ENCODE results near the gene ZSCAN5A.
"Not testable (repeated sequence)": the region's sequence is repeated elsewhere in the genome, so short reads cannot be mapped to it uniquely, and the experiment has no call there.

The ZSCAN5A gene

DNA sequence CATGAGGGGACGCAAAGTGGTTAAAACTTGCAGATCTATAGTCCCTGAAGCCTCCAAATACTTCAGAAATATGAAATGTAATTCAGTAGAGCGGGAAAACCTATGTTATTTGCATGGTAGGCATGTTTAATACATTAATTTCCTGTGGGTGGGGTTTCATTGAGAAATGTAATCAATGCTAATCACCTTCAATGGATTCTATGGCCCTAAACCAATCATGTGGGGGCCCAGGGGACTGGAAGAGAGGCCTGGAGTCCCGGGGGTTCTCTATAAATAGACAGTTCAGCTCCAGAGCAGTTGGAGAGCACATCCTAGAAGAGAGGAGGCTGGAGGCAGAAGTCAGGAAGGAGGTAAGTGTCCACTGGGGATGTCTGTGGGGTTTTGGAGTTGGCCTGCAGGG, 112.7 kb downstream of the ZSCAN5A start, which contains the start of gene ZSCAN5C:
Gene ZSCAN5C, plus strand, starts transcription at position 301 of the 400 bp plus-strand sequence. CDS start 3,641 bp downstream, outside the sequence.
- no peak within 1 kb of the TSS for H3K27ac ChIP-seq
- no peak within 1 kb of the TSS for H2AFZ ChIP-seq
- H3K9ac ChIP-seq: no peak within 1 kb of the TSS
- H3K4me1 ChIP-seq: no peaks in the 10 kb centered on the region
- H3K4me2 ChIP-seq (ENCODE audit: low read length): no peak within 1 kb of the TSS
- no peaks in the 10 kb centered on the region for H3K9me3 ChIP-seq (ENCODE audit: control insufficient read depth, low read length)
- H3K27me3 ChIP-seq (ENCODE audit: control insufficient read depth, insufficient read depth, low read length): no peaks in the 10 kb centered on the region
- no peaks in the 10 kb centered on the region for H3K79me2 ChIP-seq
- H3K4me3 ChIP-seq (ENCODE audit: low read depth, low read length): no peak within 1 kb of the TSS
- H3K36me3 ChIP-seq (ENCODE audit: control insufficient read depth, insufficient read depth, low read length): no peaks in the 10 kb centered on the region
- TF ChIP-seq, protein P1, sequence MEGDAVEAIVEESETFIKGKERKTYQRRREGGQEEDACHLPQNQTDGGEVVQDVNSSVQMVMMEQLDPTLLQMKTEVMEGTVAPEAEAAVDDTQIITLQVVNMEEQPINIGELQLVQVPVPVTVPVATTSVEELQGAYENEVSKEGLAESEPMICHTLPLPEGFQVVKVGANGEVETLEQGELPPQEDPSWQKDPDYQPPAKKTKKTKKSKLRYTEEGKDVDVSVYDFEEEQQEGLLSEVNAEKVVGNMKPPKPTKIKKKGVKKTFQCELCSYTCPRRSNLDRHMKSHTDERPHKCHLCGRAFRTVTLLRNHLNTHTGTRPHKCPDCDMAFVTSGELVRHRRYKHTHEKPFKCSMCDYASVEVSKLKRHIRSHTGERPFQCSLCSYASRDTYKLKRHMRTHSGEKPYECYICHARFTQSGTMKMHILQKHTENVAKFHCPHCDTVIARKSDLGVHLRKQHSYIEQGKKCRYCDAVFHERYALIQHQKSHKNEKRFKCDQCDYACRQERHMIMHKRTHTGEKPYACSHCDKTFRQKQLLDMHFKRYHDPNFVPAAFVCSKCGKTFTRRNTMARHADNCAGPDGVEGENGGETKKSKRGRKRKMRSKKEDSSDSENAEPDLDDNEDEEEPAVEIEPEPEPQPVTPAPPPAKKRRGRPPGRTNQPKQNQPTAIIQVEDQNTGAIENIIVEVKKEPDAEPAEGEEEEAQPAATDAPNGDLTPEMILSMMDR (IDR thresholded peaks at IDR 0.05): no peak

DNA sequence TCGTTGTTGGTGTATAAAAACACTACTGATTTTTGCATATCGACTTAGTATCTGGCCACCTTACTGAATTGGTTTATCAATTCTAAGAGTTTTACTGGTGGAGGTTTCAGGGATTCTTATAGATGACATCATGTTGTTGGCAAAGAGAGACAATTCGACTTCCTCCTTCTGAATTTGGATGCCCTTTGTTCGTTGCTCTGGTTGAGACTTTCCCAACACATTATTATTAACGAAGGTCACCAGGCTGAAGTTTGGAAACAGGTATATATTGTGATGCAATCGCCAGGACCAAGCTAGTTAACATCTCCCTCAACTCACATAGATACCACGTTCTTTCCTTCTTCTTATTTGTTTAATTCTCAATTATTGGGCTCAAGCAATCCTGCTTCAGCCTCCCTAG, 115.0 kb downstream of the ZSCAN5A start:
- H2AFZ ChIP-seq: no peak overlapping the region
- TF ChIP-seq, protein P1 (IDR thresholded peaks at IDR 0.05): no peak

DNA sequence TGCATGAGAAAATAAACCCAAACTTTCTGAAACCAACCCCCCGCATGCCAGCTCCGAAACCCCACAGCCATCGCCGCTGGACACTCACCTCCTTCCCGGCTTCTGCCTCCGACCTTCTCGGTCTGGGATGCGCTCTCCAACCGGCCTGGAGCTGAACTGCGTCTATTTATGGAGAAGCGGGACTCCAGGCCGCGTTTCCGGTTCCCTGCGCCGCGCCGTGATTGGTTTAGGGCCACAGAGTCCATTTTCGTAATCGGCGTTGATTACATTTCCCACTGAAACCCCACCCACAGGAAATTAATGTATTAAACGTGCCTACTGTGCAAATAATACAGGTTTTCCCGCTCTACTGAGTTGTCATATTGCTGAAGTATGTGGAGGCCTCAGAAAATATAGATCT, 117.0 kb downstream of the ZSCAN5A start, which contains the start of gene ZSCAN5B:
Gene ZSCAN5B, minus strand, starts transcription at position 138 of the 400 bp plus-strand sequence. CDS start 4,731 bp downstream, outside the sequence.
- H3K4me3 ChIP-seq (ENCODE audit: low read depth, low read length); H3K4me2 ChIP-seq (ENCODE audit: low read length); H3K9me3 ChIP-seq (ENCODE audit: control insufficient read depth, low read length); H3K27ac ChIP-seq; H3K79me2 ChIP-seq; H3K27me3 ChIP-seq (ENCODE audit: control insufficient read depth, insufficient read depth, low read length); H3K4me1 ChIP-seq; H3K9ac ChIP-seq; H2AFZ ChIP-seq; H3K36me3 ChIP-seq (ENCODE audit: control insufficient read depth, insufficient read depth, low read length): not testable (repeated sequence)

More for the DNA sequence above, 115.0 kb downstream of the ZSCAN5A start:
- H3K79me2 ChIP-seq: no peaks in the 10 kb centered on the region
- no peaks in the 10 kb centered on the region for H3K36me3 ChIP-seq (ENCODE audit: control insufficient read depth, insufficient read depth, low read length)
- no peak overlapping the region for H3K4me2 ChIP-seq (ENCODE audit: low read length)
- no peaks in the 10 kb centered on the region for H3K9me3 ChIP-seq (ENCODE audit: control insufficient read depth, low read length)
- H3K27ac ChIP-seq: no peak overlapping the region
- H3K4me1 ChIP-seq: no peaks in the 10 kb centered on the region
- no peak overlapping the region for H3K4me3 ChIP-seq (ENCODE audit: low read depth, low read length)
- H3K27me3 ChIP-seq (ENCODE audit: control insufficient read depth, insufficient read depth, low read length): no peaks in the 10 kb centered on the region
- no peak overlapping the region for H3K9ac ChIP-seq

DNA sequence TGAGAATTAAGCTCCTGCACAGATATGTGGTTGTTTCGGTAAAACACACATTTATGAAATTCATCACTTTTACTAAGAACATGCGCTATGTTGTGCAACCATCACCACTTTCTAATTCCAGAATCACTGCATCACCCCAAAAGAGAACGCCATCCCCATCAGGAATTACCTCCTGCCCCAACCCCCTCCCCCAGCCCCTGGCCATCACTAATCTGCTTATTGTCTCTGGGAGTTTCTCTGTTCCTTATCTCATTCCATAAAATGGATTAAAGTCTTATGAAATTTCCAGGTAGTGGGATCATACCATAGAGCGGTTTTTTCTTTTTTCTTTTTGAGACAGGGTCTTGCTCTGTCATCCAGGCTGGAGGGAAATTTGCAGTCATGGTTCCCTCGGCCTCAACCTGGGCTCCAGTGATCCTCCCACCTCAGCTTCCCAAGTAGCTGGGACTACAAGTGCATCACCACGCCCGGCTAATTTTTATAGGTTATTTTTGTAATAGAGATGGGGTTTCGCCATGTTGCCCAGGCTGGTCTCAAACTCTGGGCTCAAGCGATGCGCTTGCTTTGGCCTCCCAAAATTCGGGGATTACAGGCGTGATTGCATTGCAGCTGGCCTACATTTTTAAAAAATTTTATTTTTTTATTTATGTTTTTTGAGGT, 120.5 kb downstream of the ZSCAN5A start:
- H3K9ac ChIP-seq: no peak overlapping the region
- TF ChIP-seq, protein P1 (IDR thresholded peaks at IDR 0.05): no peak
- H3K79me2 ChIP-seq: no peaks in the 10 kb centered on the region
- no peaks in the 10 kb centered on the region for H3K4me1 ChIP-seq
- H3K9me3 ChIP-seq (ENCODE audit: control insufficient read depth, low read length): no peaks in the 10 kb centered on the region
- H3K36me3 ChIP-seq (ENCODE audit: control insufficient read depth, insufficient read depth, low read length): no peaks in the 10 kb centered on the region
- H3K27ac ChIP-seq: no peak overlapping the region
- no peaks in the 10 kb centered on the region for H3K27me3 ChIP-seq (ENCODE audit: control insufficient read depth, insufficient read depth, low read length)
- no peak overlapping the region for H3K4me2 ChIP-seq (ENCODE audit: low read length)
- H2AFZ ChIP-seq: no peak overlapping the region
- H3K4me3 ChIP-seq (ENCODE audit: low read depth, low read length): no peak overlapping the region

DNA sequence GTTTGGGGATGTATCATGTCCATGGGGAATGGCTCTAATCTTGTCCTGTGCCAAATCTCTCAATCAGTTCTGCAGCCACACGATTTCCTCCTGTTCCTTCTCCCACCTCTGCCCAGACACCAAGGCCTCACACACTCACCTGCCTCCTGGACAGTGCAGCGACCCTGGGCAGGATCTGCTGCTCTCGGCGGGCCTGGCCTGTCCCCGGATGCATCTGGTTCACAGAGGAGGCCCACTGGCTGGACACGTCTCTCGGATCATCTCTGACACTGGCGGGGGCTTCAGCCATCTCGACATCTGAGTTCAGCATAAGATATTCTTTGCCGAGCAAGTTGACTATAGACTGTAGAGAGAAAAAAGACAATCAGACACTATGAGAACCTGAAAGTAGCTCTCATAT, 122.9 kb downstream of the ZSCAN5A start:
- Histone ChIP-seq H3K27ac (no peak overlapping the region), H3K4me3 (ENCODE audit: low read depth, low read length) (no peak overlapping the region), H3K9me3 (ENCODE audit: control insufficient read depth, low read length) (no peaks in the 10 kb centered on the region), H2AFZ (no peak overlapping the region), H3K36me3 (ENCODE audit: control insufficient read depth, insufficient read depth, low read length) (no peaks in the 10 kb centered on the region), H3K79me2 (no peaks in the 10 kb centered on the region), H3K4me1 (no peaks in the 10 kb centered on the region), H3K4me2 (ENCODE audit: low read length) (no peak overlapping the region), H3K27me3 (ENCODE audit: control insufficient read depth, insufficient read depth, low read length) (no peaks in the 10 kb centered on the region), H3K9ac (no peak overlapping the region)
- TF ChIP-seq, protein P1 (IDR thresholded peaks at IDR 0.05): no peak
